IMR-90 (cell line): ENCODE results near the gene TFB1M.

Experiments
- CEBPB ChIP-seq: IDR thresholded peaks from 2 replicates; pipeline ENCODE4 v1.6.1; 2012; ENCODE audit warnings: low read depth, low read length, improper control_type of control experiment
- CTCF ChIP-seq: conservative IDR thresholded peaks from 2 replicates; pipeline ENCODE4 v1.5.1; 2012; ENCODE audit warnings: mild to moderate bottlenecking, low read depth, low read length, improper control_type of control experiment
- MXI1 ChIP-seq: IDR thresholded peaks from 2 replicates; pipeline ENCODE4 v1.6.1; 2012; ENCODE audit warnings: low read depth, mild to moderate bottlenecking, low read length, moderate library complexity, borderline replicate concordance
- RAD21 ChIP-seq: IDR thresholded peaks from 2 replicates; pipeline ENCODE4 v1.6.1; 2012; ENCODE audit warnings: low read length, improper control_type of control experiment
- RFX5 ChIP-seq: IDR thresholded peaks from 2 replicates; pipeline ENCODE4 v1.8.0; 2012; ENCODE audit warnings: low read depth, mild to moderate bottlenecking, low read length, moderate library complexity
- SMC3 ChIP-seq: fragments of 150-350 bp; IDR thresholded peaks from 2 replicates; pipeline ENCODE4 v1.6.1; 2016; ENCODE audit warnings: low read depth, mild to moderate bottlenecking, antibody characterized with exemption, low read length, moderate library complexity

DNA sequence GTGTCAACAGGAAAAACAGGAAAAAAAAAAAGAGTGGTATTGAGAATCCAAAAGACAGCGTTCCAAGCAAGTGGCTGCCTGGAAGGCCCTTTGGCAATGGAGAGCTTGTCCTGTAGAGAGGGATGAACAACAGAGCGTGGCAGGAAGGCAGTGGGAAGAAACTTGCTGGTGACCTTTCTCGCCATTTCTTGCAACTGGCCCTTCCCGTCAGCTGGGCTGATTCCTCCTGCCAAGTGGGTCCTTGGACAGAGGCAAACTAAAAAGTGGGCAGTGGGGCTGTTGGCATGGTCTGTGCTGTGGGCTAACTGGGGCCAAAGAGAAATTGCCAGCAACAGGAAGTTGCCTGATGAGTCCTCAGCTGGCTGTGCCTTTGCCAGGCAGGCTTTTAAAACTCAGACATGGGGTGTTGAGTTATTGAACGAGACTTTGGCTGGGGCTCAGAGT lies 94.4 kb downstream of the TFB1M start:
- no peak for TF ChIP-seq CTCF
- TF ChIP-seq MXI1: no peak
- no peak for TF ChIP-seq RFX5
- no peak for TF ChIP-seq RAD21
- no peak for TF ChIP-seq SMC3
- no peak for TF ChIP-seq CEBPB
